SIG-M5 (cell line): Measurements from ENCODE around the gene KRTAP3-1.
"Not testable (repeated sequence)": the region's sequence is repeated elsewhere in the genome, so short reads cannot be mapped to it uniquely, and the experiment has no call there.

Experiments used
- DNase-seq: peaks from one replicate; lab custom pipeline; 2025; lab: John Stamatoyannopoulos, UW

KRTAP3-1 gene

DNA sequence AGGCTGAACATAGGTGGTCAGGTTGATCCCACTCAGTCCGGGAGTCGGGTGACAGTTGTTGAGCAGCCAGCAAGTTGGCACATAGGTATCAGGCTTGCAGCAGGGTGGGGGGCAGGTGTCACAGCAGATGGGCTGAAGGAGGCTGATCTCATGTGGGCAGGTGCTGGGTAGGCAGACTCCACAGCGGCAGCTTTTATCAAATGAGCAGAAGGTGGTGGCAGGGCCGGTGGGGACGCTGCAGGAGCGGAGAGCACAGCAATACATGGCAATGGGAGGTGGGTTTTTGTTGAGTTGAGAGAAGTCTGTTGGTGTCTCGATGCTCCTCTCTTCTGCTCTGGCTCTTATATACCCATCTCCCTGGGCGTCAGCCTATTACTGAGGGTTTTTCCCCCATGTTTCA, at the start of gene KRTAP3-1:
KRTAP3-1 (minus strand) TSS at position 318 of the 400 bp plus-strand sequence; CDS start at position 264, 54 bp downstream.
- no peak for DNase-seq

DNA sequence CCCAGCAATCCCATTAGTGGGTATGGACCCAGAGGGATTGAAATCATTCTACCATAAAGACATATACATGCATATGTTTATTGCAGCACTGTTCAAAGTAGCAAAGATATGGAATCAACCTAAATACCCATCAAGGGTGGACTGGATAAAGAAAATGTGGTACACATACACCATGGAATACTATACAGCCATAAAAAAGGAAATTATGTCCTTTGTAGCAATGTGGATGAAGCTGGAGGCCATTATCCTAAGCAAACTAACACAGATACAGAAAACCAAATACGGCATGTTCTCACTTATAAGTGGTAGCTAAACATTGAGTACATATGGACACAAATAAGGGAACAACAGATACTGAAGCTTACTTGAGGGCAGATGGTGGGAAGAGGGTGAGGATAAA, 48.6 kb upstream of the KRTAP3-1 start:
- no peak for DNase-seq

DNA sequence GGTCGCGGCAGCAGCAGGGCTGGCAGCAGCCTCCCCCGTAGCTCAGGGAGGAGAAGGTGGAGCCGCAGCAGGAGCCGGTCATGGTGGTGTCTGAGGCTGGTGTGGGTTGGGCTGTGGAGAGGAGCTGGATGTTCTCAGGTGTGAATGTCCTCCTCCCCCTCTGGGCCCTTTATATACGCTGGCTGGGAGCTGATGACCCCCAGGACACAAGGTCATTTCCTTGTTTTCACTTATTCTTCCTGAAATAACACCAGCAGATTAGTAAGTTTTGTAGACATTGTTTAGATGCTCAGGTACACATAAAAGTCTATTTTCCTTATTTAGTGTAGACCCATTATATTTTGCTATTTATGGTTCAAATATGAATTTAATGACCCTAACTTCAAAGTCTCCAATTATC, 46.2 kb upstream of the KRTAP3-1 start, which contains the start of gene KRTAP2-2:
KRTAP2-2 (minus strand) TSS at position 101 of the 400 bp plus-strand sequence; CDS start at position 82, 19 bp downstream.
- DNase-seq, result not testable (repeated sequence)

DNA sequence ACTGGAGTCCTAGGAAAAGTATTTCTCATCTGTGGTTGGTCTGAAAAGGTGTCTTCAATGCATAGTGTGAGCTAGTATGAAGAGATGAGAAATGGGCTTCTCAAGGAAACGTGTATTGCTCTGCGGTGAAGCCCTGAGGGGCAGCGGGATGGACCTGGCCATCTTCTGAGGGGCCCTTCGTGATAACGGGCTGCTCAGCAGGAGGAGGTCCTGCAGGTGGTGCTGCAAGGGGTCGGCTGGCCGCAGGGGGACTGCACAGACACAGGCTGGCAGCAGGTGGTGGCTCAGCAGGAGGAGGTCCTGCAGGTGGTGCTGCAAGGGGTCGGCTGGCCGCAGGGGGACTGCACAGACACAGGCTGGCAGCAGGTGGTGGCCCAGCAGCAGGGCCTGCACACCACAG, 45.6 kb upstream of the KRTAP3-1 start:
- not testable (repeated sequence) for DNase-seq

DNA sequence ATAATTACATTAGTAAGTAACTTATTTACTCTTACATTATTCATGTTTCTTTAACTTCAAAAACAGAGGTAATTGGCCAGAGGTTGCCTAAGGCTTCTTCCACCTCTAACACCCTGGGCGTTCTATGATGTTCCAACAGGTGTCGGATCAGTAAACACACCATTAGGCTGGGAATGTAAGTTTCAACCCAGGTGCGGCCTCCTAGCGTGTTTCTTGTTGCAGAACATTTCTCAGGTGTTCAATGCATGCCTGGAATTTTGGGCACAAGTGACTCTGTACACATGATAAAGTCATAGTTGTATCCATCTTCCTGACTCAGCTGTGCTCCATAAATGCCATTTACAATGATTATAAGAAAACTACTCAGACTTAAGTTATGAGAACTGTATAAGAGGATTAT, 45.1 kb upstream of the KRTAP3-1 start:
- no peak for DNase-seq

DNA sequence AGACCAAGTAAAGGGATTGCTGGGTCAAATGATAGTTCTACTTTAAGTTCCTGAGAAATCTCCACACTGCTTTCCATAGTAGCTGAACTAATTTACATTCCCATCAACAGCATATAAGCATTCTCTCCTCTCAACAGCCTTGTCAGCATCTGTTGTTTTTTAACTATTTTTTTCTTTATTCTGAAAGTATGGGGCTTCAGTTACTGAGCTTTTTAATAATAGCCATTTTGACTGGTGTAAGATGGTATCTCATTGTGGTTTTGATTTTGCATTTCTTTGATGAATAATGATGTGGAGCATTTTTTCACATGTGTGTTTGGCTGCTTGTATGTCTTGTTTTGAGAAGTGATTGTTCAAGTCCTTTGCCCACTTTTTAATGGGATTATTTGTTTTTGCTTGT, 43.6 kb upstream of the KRTAP3-1 start:
- no peak for DNase-seq

DNA sequence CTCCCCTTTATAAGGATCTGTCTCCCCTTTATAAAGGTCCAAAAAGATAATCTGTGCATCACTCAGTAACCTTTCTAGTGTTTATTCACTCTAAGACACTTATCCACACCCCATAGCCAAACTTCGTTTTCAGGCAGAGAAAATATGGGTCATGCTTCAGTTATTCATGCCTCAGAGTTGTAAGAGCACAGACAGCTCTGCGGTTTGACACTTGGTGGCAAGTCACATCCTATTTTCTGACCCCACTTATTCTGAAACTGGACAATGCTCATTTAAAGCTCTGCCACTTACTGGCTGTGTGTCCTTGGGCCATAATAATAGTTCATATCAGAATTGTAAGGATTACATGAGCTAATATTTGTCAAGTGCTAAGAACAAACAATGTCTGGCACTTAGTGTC, 40.2 kb upstream of the KRTAP3-1 start:
- DNase-seq, result no peak

DNA sequence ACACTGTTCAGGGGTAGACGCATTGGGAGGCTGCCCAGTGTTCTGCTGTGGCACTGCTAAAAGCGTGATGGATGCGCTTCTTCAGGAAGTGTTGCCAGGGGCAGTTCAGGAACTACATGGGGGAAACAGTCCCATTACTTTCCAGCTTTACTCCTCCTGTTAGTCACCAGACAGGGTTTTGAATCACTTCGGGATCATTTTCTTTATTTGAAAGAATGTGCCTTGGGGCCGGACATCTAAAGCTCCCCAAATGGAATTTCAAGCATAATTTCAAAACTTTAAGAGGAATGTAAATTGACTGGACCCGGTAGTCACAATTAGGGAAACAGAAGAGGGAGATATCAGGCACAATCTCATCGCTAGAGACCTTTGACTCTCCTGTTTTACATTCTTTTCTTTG, 39.5 kb upstream of the KRTAP3-1 start:
- DNase-seq, result no peak

DNA sequence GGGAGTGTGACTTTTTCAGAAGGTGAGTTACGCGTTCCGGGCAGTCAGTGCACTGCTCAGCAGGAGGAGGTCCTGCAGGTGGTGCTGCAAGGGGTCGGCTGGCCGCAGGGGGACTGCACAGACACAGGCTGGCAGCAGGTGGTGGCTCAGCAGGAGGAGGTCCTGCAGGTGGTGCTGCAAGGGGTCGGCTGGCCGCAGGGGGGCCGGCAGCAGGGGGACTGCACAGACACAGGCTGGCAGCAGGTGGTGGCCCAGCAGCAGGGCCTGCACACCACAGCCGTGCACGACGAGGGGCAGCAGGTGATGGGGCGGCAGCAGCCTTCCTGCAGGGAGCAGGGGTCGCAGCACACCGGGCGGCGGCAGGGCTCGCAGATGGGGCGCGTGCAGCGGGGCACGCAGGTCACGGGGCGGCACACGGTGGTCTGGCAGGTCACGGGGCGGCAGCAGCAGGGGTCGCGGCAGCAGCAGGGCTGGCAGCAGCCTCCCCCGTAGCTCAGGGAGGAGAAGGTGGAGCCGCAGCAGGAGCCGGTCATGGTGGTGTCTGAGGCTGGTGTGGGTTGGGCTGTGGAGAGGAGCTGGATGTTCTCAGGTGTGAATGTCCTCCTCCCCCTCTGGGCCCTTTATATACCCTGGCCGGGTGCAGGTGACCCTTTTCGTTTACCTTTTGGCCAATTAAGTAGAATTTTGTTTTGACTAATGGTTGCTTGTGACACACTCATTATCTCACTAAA, 38.0 kb upstream of the KRTAP3-1 start, which contains the start of gene KRTAP2-1:
KRTAP2-1 (minus strand) TSS at position 582 of the 731 bp plus-strand sequence; CDS start at position 533, 49 bp downstream.
- DNase-seq, result not testable (repeated sequence)

DNA sequence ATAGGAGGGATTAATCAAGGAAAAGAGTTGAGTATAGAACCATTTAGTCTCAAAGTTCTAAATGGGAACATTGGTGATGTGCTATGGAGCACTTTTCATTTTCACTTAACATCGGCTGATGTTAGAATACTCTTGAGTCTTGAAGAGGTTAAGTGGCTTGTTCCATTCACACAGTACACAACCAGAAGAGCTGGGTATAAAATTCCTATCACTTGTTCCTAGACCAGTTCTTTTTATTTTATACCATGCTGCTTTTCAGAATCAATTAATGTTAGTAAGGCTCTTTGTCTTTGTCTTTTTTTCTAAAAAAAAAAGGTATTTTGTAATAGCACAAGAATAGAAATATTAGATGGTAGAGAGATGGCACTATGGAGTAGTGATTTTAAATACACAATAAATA, 34.0 kb upstream of the KRTAP3-1 start:
- DNase-seq, result no peak

DNA sequence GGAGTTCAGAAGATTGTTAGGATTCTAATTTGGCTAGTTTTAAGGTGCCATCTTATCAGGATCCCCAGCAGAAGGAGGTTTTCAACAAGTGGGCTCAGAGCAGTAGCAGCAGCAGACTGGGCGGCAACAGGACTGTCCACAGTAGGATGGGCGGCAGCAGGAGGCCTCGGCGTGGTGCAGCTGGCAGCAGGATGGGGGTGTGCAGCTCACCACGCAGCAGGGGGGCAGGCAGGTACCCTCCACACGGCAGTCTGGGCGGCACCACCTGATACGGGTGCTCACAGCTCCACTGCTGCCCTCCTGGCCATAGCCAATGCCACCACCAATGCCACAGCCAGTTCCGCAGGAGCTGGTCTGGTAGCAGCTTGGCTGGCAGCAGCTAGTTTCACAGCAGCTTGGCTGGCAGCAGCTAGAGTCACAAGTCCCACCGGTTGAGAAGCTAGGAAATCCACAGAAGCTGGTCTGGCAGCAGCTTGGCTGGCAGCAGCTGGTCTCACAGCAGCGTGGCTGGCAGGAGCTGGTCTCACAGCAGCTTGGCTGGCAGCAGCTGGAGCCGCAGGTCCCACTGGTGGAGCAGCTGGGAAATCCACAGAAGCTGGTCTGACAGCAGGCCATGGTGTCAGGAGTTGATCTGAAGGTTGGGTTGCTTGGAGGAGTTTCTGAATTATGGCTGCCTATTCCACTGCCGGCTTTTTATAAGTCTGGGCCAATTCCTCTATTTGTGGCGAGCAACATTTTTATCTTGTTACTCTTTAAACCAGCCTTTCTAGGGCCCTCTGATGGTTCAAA, 32.0 kb upstream of the KRTAP3-1 start, which contains the start of gene KRTAP1-1:
KRTAP1-1 (minus strand) TSS at position 668 of the 789 bp plus-strand sequence; CDS start at position 615, 53 bp downstream.
- DNase-seq, result not testable (repeated sequence)

DNA sequence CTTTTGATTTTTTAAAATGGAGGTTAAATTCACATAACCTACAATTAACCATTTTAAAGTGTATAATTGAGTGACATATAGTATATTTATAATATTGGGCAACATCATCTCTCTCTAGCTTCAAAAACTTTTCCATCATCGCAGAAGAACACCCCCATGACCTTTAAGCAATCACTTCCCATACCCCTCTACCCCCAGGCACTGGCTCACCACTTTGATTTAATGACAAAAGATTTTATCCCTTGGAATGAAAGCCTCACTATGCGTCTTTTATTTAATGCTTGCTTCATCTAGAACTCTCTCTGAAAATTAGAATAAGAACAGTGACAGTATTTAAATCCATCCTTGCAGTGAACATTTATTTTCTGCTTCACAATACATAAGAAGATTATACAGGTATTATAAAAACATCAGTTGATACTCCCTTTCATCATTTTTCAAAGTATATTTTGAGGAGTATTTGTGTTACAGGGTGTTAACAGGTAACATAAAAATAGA, 29.0 kb upstream of the KRTAP3-1 start:
- DNase-seq, result no peak

DNA sequence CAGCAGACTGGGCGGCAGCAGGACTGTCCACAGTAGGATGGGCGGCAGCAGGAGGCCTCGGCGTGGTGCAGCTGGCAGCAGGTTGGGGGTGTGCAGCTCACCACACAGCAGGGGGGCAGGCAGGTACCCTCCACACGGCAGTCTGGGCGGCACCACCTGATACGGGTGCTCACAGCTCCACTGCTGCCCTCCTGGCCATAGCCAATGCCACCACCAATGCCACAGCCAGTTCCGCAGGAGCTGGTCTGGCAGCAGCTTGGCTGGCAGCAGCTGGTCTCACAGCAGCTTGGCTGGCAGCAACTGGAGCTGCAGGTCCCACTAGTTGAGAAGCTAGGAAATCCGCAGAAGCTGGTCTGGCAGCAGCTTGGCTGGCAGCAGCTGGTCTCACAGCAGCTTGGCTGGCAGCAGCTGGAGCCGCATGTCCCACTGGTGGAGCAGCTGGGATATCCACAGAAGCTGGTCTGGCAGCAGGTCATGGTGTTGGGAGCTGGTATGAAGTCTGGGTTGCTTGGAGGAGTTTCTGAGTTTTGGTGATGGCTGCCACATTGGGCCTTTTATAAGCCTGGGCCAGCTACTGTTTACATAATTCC, 25.5 kb upstream of the KRTAP3-1 start, which contains the start of gene KRTAP1-3:
KRTAP1-3 (minus strand) TSS at position 529 of the 590 bp plus-strand sequence; CDS start at position 476, 53 bp downstream.
- not testable (repeated sequence) for DNase-seq

DNA sequence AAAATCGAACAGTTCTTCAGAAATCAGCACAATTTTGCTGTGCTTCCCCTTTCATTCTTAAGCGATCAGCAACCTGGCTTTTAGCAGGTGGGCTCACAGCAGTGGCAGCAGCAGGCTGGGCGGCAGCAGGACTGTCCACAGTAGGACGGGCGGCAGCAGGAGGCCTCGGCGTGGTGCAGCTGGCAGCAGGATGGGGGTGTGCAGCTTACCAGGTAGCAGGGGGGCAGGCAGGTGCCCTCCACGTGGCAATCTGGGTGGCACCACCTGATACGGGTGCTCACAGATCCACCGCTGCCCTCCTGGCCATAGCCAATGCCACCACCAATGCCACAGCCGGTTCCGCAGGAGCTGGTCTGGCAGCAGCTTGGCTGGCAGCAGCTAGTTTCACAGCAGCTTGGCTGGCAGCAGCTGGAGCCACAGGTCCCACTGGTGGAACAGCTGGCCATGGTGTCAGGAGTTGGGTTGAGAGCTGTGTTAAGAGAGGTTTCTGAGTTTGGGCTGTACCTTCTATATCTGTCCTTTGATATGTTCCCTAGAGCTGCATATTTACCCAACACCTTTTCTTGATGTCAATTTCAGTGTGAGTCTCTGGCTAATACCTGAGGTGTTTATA, 20.8 kb upstream of the KRTAP3-1 start, which contains the start of gene KRTAP1-4:
KRTAP1-4 (minus strand) TSS at position 563 of the 613 bp plus-strand sequence; CDS start at position 446, 117 bp downstream.
- no peak for DNase-seq

DNA sequence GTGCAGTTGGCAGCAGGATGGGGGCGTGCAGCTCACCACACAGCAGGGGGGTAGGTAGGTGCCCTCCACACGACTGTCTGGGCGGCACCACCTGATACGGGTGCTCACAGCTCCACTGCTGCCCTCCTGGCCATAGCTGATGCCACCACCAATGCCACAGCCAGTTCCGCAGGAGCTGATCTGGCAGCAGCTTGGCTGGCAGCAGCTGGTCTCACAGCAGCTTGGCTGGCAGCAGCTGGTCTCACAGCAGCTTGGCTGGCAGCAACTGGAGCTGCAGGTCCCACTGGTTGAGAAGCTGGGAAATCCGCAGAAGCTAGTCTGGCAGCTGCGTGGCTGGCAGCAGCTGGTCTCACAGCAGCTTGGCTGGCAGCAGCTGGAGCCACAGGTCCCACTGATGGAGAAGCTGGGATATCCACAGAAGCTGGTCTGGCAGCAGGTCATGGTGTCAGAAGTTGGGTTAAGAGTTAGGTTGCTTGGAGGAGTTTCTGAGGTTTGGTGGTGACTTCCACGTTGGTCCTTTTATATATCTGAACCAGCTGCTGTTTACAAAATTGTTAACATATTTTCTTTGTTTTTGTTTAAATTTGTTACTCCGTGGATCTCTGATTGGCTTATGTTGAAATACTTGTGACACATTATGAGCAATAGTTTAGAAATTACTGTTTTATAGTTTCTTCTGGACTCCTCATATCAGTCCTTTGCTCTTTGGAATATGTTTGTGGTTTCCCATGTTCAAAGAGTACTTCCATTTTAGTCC, 18.0 kb upstream of the KRTAP3-1 start, which contains the start of gene KRTAP1-5:
KRTAP1-5 (minus strand) TSS at position 494 of the 757 bp plus-strand sequence; CDS start at position 441, 53 bp downstream.
- no peak for DNase-seq

DNA sequence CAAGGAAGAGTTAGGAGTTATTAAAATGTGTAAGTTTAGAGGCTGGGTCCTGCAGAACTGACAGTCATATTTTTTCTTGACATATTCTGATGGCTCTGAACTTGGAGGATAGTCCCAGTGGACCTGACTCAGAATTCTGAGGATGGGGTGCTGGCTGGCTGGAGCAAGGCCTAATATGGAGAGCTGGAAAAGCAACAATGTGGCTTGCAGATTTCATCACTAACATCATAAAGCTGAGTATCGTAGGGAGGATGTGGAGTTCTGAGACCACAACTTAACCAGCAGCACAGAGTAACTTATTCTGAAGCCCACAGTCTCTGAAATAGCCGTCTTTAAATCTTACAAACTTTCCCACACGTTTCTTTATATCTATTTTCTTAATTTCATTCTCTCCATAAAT, 15.8 kb upstream of the KRTAP3-1 start:
- no peak for DNase-seq

DNA sequence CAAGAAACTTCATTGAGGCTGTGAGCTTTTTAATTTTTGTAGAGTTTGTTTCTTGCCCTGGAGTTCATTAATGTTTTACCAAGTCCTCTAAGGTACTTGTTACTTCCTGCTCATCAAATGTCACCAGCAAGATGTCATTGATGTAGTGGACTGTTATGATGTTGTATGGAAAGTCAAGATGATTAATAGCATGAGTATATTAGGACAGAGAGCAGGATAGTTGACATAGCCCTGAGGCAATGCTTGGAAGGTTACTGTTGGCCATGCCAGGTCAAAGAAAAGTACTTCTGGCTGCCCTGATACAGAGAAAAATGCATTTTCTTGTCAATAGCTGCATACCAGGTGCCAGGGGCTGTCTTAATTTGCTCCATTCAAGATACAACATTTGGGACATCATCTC, 11.4 kb upstream of the KRTAP3-1 start:
- DNase-seq, result no peak

DNA sequence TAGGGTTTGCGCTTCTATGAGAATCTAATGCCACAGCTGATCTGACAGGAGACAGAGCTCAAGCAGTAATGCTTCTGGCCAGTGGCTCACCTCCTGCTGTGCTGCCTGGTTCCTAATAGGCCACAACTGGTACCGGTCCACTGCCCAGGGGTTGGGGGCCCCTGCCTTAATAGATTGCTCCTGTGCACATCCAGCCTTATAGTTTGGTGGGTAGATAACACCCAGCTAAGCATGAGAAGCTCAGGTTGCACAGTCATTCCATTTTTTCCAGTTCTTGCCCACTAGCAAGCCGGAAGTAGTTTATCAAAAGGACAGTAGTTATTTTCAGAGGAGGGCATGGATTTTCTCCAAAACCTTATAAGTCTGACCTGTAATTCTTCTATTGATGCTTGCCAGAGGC, 10.5 kb upstream of the KRTAP3-1 start:
- DNase-seq, result no peak

DNA sequence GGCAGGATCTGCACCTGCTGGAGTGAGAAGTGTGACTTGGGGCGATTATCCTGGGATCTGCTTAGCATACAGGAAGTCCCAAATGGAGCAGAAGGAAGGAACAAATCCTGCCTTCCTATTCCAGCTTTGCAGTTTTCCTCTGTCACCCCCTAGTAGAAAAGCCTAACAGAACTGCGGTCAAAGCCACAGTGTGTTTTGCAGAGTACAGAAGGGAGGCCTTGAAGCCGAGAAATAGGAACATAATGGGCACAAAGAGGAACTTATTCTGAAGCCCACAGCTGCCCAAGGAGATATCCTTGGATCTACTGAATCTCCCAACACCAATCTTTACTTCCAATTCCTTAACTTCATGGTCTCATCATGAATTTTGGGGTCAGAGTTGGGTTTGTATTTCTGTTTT, 9.6 kb upstream of the KRTAP3-1 start:
- no peak for DNase-seq

DNA sequence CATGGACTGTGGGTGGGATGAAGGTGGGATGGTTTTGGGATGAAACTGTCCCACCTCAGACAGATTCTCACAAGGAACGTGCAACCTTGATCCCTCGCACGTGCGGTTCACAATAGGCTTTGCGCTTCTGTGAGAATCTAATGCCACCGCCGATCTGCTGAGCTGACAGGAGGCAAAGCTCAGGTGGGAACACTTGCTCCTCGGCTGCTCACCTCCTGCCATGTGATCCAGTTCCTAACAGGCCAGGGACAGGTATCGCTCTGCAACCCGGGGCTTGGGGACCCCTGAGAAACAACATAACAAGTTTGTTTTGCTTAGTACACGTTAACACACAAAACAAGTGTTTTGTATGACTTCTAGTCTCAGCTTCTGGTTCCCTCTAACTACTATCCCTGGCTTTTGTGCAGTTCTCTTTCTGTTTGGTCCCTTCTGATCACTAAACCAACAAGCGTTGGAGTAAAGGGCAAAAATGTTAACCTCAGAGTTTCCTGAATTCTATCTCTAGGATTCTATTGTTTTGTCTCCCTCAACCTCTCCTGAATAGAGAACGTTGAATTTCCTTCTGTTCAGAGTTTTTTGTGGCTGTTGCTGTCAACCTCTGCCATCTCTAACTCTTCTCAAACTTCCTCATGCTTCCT, 7.8 kb upstream of the KRTAP3-1 start:
- DNase-seq, result no peak
